GM12872 (cell line): ENCODE data around the gene OSBPL2.

ENCODE experiments used
- CTCF ChIP-seq: IDR thresholded peaks from 3 replicates; pipeline ENCODE4 v1.5.1; 2011; ENCODE audit warnings: low read depth, mild to moderate bottlenecking, low read length, moderate library complexity; ENCODE audit not compliant: insufficient read depth

The OSBPL2 gene

GRCh38 chr20:62330576-62331317, 92.4 kb downstream of the OSBPL2 start:
- no peak for TF ChIP-seq CTCF

DNA sequence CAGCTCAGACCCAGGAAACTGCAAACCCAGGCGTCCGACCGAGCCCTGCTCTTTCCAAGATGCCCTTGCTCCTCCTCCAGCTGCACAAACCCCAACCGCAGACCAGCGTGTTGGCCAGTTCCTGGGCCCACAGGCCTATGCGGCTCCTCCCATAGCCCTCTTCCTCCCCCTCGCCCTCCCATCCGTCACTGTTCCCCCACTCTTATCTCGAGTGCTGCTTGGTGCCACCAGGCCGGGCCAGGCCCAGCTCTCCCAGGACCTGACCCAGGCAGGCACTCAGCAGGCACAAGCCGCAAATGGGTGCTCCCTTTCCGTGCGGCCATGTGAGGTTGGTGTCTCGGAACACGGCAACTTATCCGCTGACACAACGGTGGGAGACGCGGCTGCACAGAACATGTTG, 93.0 kb downstream of the OSBPL2 start:
- no peak for TF ChIP-seq CTCF

DNA sequence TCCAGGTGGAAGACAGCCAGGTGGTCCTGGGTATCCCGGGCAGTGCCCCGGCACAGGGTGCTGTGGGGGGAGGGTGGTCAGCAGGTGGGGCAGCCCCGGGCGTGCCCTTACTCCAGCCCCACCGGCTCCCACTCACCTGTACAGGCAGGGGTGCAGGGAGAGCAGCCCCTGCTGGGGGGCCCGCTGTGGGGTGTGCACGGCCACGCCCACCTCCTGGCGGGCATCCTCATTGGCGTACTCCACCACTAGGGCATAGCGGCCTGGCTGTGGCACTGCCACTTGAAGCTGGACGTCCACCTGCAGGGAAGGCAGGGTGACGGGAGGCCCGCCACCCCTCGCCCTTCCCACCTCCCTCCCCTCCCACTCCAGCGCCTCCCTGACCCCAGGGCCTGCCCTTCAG, 94.1 kb downstream of the OSBPL2 start:
- TF ChIP-seq CTCF, result no peak

DNA sequence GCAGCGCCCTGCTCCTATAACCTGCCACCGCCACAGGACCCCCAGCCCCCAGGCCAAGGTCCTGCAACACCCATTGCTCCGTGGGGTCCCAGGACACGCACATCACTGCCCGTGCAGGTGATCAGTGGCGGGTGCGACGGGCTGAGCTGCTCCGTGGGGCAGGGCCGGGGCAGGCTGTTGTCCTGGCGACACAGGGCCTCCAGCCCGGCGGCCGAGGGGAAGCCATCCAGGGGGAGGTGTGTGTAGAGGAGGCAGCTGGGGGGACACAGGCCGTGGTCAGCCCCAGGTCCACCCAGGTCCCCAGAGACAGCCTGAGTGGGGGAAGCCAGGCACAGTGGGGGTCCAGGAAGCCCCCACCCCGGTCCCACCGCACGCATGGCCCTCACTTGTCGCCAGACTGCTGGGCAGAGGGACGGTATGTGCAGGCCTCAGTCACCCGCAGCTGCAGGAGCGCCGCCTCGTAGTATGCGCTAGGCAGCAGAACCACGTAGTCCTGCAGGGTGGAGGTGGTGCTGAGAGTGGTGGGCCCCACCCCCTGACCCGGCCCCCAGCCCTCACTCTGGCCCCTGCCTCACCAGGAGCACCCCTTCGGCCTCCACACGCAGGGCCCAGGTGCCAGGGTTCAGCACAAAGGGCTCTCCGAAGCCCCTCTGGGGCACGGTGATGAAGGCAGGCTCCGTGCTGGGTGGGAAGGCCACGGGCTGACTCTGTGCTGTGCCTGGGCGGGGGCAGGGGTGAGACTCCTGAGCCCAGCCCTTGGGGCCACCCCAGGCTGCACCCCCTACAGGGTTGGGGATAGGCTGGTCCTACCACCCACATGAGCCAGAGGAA, 94.9 kb downstream of the OSBPL2 start:
- TF ChIP-seq CTCF, result no peak

DNA sequence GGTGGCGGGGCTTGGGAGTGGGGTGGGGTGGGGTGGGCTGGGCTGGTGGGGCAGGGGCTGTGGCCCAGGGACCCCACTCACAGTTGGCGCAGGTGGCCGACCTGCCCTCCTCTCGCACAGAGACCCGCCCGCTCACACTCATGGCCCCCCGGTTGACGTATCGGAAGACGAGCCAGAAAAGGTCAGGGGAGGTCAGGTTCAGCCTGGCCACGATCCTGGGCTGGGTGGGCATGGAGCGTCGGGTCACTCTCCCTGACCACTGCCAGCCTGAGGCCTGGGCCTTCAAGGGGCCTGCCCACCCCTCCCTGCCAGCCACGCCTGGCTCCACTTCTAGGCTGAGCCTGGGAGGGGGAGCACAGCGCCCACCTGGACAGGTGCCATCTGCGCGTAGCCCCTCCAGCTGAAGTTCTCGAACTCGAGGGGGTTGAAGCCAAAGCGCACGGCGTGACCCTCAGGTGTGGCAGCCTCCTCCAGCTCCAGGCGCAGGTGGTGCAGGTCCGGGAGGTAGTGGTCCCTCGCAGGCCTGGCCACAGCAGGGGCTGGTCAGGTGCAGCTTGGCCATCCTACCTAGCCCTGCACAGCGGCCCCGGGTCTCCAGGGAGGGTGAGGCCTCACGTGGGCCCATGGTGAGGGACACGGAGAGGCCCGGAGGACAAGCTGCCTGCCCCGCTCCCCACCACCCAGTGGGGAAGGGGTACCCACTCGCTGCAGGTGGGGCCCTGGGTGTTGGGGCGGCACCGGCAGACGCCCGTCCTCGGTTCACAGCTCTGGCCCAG, 95.7 kb downstream of the OSBPL2 start:
- TF ChIP-seq CTCF, result no peak

DNA sequence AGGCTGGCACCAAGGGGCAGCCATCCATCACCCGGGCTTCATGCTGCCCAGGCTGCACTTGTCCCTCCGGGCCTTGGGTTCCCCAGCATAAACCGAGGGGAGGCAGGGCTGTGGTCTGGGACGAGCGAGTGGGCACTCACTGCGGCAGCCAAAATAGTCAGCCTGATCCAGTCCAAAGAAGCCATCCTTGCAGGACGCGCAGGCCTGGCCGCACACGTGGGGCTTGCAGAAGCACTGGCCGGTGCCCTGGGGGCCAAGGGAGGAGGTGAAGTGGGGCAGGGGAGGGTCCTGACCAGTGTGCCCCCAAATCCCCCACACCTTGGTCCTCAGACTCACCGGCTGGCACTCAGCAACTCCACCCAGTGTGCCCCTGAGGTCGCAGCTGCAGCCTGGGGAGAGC, 96.6 kb downstream of the OSBPL2 start:
- no peak for TF ChIP-seq CTCF

DNA sequence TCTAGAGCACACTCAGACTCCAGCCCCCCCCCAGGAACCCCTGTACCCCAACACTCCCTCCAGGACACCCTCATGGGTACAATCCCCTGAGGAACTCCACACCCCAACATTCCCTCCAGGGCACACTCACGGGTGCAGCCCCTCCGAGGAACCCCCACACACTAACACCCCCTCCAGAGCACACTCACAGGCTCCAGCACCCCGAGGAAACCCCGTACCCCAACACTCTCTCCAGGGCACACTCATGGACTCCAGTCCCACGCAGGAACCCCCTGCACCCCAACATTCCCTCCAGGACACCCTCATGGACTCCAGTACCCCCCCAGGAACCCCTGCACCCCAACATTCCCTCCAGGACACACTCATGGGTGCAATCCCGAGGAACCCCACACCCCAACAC, 97.2 kb downstream of the OSBPL2 start:
- TF ChIP-seq CTCF, result no peak
